Measurements from ENCODE around the gene HIVEP1. TPM values are rescaled to one million over a fixed set of nuclear protein-coding genes. Genes with fewer than 3 reads are reported as not detected.

Gene HIVEP1
- total RNA-seq, 1 donor from 2014 or later = 69.4 TPM

GRCh38 chr6:12208190-12208589 lies 196.1 kb downstream of the HIVEP1 start:
- H3K9me3 Mint-ChIP-seq = peaks cover 5% of the 10 kb centered on the region
- no peak overlapping the region for H3K4me3 Mint-ChIP-seq
- no peak for DNase-seq (ENCODE audit: low spot score in 2 of 2, unreplicated experiment in 2 of 2)

DNA sequence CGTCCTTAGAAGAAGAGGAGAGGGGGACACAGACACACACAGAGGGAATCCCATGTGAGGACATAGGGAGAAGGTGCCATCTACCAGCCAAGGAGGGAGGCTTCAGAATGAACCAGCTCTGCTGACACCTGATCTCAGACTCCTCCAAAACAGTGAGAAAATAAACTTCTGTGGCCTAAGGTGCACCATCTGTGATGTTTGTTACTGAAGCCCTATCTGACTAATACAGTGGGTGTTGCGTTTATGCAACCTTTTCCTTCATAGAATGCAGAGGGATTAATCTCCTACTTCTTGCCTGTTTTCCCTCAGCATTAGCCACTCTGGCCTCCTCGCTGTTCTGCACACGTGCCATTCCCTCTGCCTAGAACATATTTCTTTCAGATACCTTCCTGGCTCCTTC lies 196.6 kb downstream of the HIVEP1 start:
- peaks cover 5% of the 10 kb centered on the region for H3K9me3 Mint-ChIP-seq
- H3K4me3 Mint-ChIP-seq = no peak overlapping the region
- H3K27ac Mint-ChIP-seq = no peak overlapping the region
- no peaks in the 10 kb centered on the region for H3K27me3 Mint-ChIP-seq (ENCODE audit: low read depth)
- no peaks in the 10 kb centered on the region for H3K36me3 Mint-ChIP-seq
- TF ChIP-seq, protein P1, sequence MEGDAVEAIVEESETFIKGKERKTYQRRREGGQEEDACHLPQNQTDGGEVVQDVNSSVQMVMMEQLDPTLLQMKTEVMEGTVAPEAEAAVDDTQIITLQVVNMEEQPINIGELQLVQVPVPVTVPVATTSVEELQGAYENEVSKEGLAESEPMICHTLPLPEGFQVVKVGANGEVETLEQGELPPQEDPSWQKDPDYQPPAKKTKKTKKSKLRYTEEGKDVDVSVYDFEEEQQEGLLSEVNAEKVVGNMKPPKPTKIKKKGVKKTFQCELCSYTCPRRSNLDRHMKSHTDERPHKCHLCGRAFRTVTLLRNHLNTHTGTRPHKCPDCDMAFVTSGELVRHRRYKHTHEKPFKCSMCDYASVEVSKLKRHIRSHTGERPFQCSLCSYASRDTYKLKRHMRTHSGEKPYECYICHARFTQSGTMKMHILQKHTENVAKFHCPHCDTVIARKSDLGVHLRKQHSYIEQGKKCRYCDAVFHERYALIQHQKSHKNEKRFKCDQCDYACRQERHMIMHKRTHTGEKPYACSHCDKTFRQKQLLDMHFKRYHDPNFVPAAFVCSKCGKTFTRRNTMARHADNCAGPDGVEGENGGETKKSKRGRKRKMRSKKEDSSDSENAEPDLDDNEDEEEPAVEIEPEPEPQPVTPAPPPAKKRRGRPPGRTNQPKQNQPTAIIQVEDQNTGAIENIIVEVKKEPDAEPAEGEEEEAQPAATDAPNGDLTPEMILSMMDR (IDR thresholded peaks at IDR 0.05; ENCODE audit: unreplicated experiment) = no peak
- peaks cover 5% of the 10 kb centered on the region for H3K4me1 Mint-ChIP-seq
- no peak for DNase-seq (ENCODE audit: low spot score in 2 of 2, unreplicated experiment in 2 of 2)

More at GRCh38 chr6:12208190-12208589, 196.1 kb downstream of the HIVEP1 start:
- Mint-ChIP-seq H3K27ac (no peak overlapping the region), H3K27me3 (ENCODE audit: low read depth) (no peaks in the 10 kb centered on the region), H3K36me3 (no peaks in the 10 kb centered on the region), H3K4me1 (peaks cover 7% of the 10 kb centered on the region)
- TF ChIP-seq, protein P1 (IDR thresholded peaks at IDR 0.05; ENCODE audit: unreplicated experiment) = no peak

Other genes with a start within 250 kb of the HIVEP1 start
- gene ADTRP, start 233.5 kb upstream of the HIVEP1 start, total RNA-seq = 3.4 to 4.0 TPM (median 3.8 TPM) in 3 replicates

Data from mesothelial cell of epicardium (in vitro differentiated cells).